NB4 (cell line): ENCODE results near the gene POU1F1.

Experiments
- MYC ChIP-seq: IDR thresholded peaks from 2 replicates; pipeline ENCODE4 v1.6.1; 2011; ENCODE audit warnings: low read depth, low read length
- POLR2A ChIP-seq: IDR thresholded peaks from 2 replicates; pipeline ENCODE4 v1.6.1; 2011; ENCODE audit warnings: mild to moderate bottlenecking; ENCODE audit not compliant: insufficient read length; ENCODE audit errors: extremely low read depth
- TF ChIP-seq, protein P1 (sequence below): IDR thresholded peaks from one replicate; pipeline ENCODE4 v1.5.1; 2012; ENCODE audit warnings: low read depth, low read length

DNA sequence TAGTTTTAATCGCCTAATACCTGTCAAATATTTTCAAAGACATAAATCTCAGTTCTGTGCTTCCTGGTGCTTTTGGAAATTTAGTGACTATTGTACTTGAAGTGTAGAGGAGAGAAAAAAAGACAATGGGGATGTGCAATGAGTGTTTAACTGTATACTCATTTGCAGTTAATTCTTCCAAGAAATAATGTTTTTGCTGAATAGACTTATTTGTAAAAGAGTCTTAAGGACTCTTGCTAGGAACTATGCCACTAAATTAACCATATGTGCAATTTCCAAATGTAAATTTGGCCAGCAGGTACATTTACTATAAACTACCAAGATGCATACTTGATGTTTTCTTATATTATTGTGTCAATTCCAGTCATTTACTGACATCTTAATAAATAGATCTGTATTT, 47.3 kb downstream of the POU1F1 start:
- TF ChIP-seq, protein P1, sequence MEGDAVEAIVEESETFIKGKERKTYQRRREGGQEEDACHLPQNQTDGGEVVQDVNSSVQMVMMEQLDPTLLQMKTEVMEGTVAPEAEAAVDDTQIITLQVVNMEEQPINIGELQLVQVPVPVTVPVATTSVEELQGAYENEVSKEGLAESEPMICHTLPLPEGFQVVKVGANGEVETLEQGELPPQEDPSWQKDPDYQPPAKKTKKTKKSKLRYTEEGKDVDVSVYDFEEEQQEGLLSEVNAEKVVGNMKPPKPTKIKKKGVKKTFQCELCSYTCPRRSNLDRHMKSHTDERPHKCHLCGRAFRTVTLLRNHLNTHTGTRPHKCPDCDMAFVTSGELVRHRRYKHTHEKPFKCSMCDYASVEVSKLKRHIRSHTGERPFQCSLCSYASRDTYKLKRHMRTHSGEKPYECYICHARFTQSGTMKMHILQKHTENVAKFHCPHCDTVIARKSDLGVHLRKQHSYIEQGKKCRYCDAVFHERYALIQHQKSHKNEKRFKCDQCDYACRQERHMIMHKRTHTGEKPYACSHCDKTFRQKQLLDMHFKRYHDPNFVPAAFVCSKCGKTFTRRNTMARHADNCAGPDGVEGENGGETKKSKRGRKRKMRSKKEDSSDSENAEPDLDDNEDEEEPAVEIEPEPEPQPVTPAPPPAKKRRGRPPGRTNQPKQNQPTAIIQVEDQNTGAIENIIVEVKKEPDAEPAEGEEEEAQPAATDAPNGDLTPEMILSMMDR = no peak
- TF ChIP-seq POLR2A (no peak), MYC (no peak)
